Endothelial cell (in vitro differentiated cells): ENCODE measurements around the gene OSBPL6. TPM values are rescaled to one million over a fixed set of nuclear protein-coding genes. Genes with fewer than 3 reads are reported as not detected.
A peak's percentile ranks its signal among the peaks of the same experiment; 100 is the strongest.
"Not testable (repeated sequence)": the region's sequence is repeated elsewhere in the genome, so short reads cannot be mapped to it uniquely, and the experiment has no call there.

Experiments used
- DNase-seq: peaks from one replicate; pipeline ENCODE4 v3.0.0; 2021; ENCODE audit warnings: low spot score
- H3K27ac Mint-ChIP-seq: one replicate; pipeline ENCODE4 v1.8.0; 2021; ENCODE audit warnings: mixed read lengths, inconsistent platforms; ENCODE audit not compliant: unreplicated experiment
- H3K27me3 Mint-ChIP-seq: one replicate; pipeline ENCODE4 v1.8.0; 2021; ENCODE audit warnings: mild to moderate bottlenecking, moderate library complexity, mixed read lengths, inconsistent platforms; ENCODE audit not compliant: unreplicated experiment
- H3K36me3 Mint-ChIP-seq: one replicate; pipeline ENCODE4 v1.8.0; 2021; ENCODE audit warnings: mild to moderate bottlenecking, low read depth, mixed read lengths, inconsistent platforms; ENCODE audit not compliant: unreplicated experiment
- H3K4me1 Mint-ChIP-seq: one replicate; pipeline ENCODE4 v1.8.0; 2021; ENCODE audit warnings: mild to moderate bottlenecking, mixed read lengths, inconsistent platforms; ENCODE audit not compliant: unreplicated experiment
- H3K4me3 Mint-ChIP-seq: one replicate; pipeline ENCODE4 v1.8.0; 2021; ENCODE audit warnings: mild to moderate bottlenecking, mixed read lengths, inconsistent platforms; ENCODE audit not compliant: unreplicated experiment
- H3K9me3 Mint-ChIP-seq: one replicate; pipeline ENCODE4 v1.8.0; 2021; ENCODE audit warnings: mixed read lengths, inconsistent platforms; ENCODE audit not compliant: unreplicated experiment
- long read RNA-seq: library from polyadenylated mRNA; unstranded; transcript quantifications from one replicate; pipeline ENCODE4 v2.0.0, GENCODE V29; 2020; ENCODE audit not compliant: unreplicated experiment
- total RNA-seq: library from RNA; stranded (reverse); fragmentation: NEBNext Ultra II Directional; extraction: Animal tissue kit (Norgen Biotek cat#: 25700); gene quantifications from one replicate; pipeline ENCODE4 v1.2.1, GENCODE V29; 2021; ENCODE audit not compliant: unreplicated experiment
- TF ChIP-seq, protein P1 (sequence below): fragments of 200-600 bp; sonication (generic); IDR thresholded peaks from one replicate; pipeline ENCODE4 v1.5.0; 2021; ENCODE audit warnings: antibody characterized with exemption; ENCODE audit not compliant: unreplicated experiment

OSBPL6 gene
- total RNA-seq, result 3.0 TPM
- long read RNA-seq, partial matches to known transcripts, result 0 of 2 reads
- long read RNA-seq, other reads (novel, unspliced or antisense), result 2 of 2 reads

DNA sequence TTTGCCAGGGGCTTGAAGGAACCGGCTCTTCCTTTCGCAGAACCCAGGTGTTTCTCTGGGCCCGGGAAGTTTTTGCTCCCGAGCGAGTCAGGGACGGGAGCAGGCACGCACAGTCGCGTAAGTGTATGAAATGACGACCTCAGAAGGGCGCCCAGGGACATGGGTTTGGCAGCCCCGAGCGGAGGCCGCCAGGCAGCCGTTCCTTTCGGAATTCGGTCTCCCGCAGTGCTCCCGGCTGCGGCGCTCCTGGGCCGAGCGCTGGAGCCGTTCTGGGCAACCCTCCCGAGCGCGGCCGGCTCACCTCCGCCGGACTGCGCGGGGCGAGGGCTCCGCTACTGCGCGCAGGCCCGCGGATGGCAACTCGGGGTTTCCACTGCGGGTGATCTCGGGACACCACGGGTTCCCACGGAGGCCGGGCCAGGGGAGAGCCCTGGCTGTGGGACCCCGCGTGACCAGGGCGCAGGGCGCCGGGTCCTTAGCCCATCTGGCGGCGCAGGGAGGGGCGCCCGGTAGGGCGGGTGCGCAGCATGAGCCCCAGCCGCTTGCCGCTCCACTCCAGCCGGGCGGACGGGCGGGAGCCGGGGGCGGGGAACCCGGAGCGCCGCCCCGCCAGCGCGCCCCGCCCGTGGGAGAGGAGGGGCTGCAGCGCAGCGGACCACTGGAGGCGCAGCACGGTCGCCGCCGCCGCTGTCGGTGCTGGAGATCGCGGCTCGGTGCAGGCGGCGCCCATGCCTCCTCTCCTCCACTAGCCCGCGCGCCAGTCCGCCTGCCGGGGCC is at the start of gene OSBPL6:
Gene OSBPL6 (plus strand): TSS at position 690 of the 777 bp plus-strand sequence. CDS start 111,673 bp downstream, outside the sequence.
- Mint-ChIP-seq H3K4me1 (peaks cover 9% of the 10 kb centered on the region), H3K36me3 (no peaks in the 10 kb centered on the region), H3K4me3 (peak within 1 kb of the TSS; percentile 90), H3K27me3 (peaks cover 7% of the 10 kb centered on the region), H3K27ac (peak within 1 kb of the TSS; percentile 36), H3K9me3 (no peaks in the 10 kb centered on the region)
- DNase-seq, result peak; percentile 81
- TF ChIP-seq, protein P1, sequence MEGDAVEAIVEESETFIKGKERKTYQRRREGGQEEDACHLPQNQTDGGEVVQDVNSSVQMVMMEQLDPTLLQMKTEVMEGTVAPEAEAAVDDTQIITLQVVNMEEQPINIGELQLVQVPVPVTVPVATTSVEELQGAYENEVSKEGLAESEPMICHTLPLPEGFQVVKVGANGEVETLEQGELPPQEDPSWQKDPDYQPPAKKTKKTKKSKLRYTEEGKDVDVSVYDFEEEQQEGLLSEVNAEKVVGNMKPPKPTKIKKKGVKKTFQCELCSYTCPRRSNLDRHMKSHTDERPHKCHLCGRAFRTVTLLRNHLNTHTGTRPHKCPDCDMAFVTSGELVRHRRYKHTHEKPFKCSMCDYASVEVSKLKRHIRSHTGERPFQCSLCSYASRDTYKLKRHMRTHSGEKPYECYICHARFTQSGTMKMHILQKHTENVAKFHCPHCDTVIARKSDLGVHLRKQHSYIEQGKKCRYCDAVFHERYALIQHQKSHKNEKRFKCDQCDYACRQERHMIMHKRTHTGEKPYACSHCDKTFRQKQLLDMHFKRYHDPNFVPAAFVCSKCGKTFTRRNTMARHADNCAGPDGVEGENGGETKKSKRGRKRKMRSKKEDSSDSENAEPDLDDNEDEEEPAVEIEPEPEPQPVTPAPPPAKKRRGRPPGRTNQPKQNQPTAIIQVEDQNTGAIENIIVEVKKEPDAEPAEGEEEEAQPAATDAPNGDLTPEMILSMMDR, result no peak

DNA sequence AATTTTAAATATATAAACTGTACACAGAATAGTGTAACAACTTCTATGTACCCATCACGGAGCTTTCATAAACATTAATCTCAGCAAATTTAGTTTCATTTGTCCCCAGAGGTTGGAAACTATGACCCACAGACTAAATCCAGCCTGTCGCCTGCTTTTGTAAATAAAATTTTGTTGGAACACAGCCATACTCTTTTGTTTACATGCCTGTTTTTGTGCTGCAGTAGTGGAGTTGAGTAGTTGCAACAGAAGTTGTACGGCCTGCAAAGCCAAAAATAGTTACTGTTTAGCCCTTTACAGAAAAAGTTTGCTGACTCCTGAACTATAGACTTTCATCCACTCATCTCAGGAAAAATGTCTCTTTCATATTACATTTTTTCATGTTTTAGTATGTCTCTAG is 42.3 kb upstream of the OSBPL6 start:
- no peaks in the 10 kb centered on the region for H3K9me3 Mint-ChIP-seq
- H3K27me3 Mint-ChIP-seq, result no peaks in the 10 kb centered on the region
- H3K27ac Mint-ChIP-seq, result no peak overlapping the region
- no peaks in the 10 kb centered on the region for H3K36me3 Mint-ChIP-seq
- TF ChIP-seq, protein P1, result no peak
- H3K4me1 Mint-ChIP-seq, result no peaks in the 10 kb centered on the region
- DNase-seq, result no peak
- H3K4me3 Mint-ChIP-seq, result no peak overlapping the region

DNA sequence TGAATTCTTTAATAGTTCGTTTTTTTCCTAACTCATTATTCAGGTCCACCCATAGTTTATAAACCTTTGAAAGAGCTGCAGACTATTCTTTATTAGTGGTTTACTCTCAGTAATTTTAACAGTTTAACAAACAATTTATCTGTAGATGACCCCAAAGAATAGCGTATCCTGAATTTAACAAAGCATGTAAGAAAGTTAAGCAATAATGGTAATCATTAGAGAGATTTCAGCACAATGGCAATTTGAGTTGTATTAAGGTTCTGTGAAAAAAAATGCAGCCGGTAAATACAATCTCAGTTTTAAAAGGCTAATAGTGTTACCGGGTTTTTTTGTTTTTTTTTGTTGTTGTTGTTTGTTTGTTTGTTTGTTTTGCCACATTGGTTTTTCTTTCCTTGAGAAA is 41.8 kb upstream of the OSBPL6 start:
- H3K27ac Mint-ChIP-seq, result no peak overlapping the region
- no peaks in the 10 kb centered on the region for H3K9me3 Mint-ChIP-seq
- H3K27me3 Mint-ChIP-seq, result peaks cover under 1% of the 10 kb centered on the region
- TF ChIP-seq, protein P1, result no peak
- DNase-seq, result no peak
- no peak overlapping the region for H3K4me3 Mint-ChIP-seq
- no peaks in the 10 kb centered on the region for H3K4me1 Mint-ChIP-seq
- H3K36me3 Mint-ChIP-seq, result no peaks in the 10 kb centered on the region

DNA sequence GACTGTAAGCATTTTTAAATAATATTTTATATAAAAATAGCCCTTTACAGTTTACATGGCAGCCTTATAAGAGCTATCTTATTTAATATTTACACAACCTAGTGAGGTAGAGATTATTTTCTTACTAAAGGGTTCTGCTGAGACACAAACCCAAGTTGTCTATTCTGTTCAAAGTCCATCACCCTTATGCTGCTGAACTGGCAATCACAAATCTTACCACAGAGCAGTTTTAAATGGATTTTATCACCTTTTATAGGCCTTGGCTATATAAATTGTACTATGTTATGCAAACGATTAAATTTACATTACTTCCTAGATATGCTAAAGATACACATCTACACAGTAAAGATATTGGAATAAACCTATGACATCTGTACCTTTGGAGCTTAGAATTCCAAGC is 41.3 kb upstream of the OSBPL6 start:
- no peak overlapping the region for H3K27ac Mint-ChIP-seq
- peaks cover 1% of the 10 kb centered on the region for H3K27me3 Mint-ChIP-seq
- H3K4me3 Mint-ChIP-seq, result no peak overlapping the region
- no peak for DNase-seq
- H3K9me3 Mint-ChIP-seq, result no peaks in the 10 kb centered on the region
- TF ChIP-seq, protein P1, result no peak
- peaks cover under 1% of the 10 kb centered on the region for H3K4me1 Mint-ChIP-seq
- H3K36me3 Mint-ChIP-seq, result no peaks in the 10 kb centered on the region

DNA sequence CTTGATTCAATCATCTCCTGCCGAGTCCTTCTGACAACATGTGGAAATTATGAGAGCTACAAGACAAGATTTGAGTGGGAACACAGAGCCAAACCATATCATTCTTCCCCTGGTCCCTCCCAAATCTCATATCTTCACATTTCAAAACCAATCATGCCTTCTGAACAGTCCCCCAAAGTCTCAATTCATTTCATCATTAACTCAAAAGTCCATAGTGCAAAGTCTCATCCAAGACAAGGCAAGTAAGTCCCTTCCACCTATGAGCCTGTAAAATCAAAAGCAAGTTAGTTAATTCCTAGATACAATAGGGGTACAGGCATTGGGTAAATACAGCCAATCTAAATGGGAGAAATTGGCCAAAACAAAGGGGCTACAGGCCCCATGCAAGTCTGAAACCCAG is 40.4 kb upstream of the OSBPL6 start:
- not testable (repeated sequence) for H3K36me3 Mint-ChIP-seq, H3K4me1 Mint-ChIP-seq, H3K4me3 Mint-ChIP-seq, H3K27me3 Mint-ChIP-seq, H3K9me3 Mint-ChIP-seq, DNase-seq, H3K27ac Mint-ChIP-seq
